Chondrocyte (in vitro differentiated cells): Measurements from ENCODE around the gene POC5. TPM values are rescaled to one million over a fixed set of nuclear protein-coding genes. Genes with fewer than 3 reads are reported as not detected.
"Not testable (repeated sequence)": the region's sequence is repeated elsewhere in the genome, so short reads cannot be mapped to it uniquely, and the experiment has no call there.

Experiments
- DNase-seq: peaks from one replicate; pipeline ENCODE4 v3.0.0; 2021; ENCODE audit warnings: mixed read lengths, low spot score
- H3K27ac Mint-ChIP-seq: one replicate; pipeline ENCODE4 v1.8.0; 2021; ENCODE audit warnings: mild to moderate bottlenecking, moderate library complexity, mixed read lengths; ENCODE audit not compliant: unreplicated experiment
- H3K27me3 Mint-ChIP-seq: 2 replicates; pipeline ENCODE4 v1.8.0; 2021; ENCODE audit warnings: low read depth, mixed read lengths
- H3K36me3 Mint-ChIP-seq: 2 replicates; pipeline ENCODE4 v1.8.0; 2021; ENCODE audit warnings: low read depth, mixed read lengths
- H3K4me1 Mint-ChIP-seq: 2 replicates; pipeline ENCODE4 v1.8.0; 2021; ENCODE audit warnings: low read depth, mild to moderate bottlenecking, mixed read lengths
- H3K4me3 Mint-ChIP-seq: one replicate; pipeline ENCODE4 v1.8.0; 2021; ENCODE audit warnings: mild to moderate bottlenecking, moderate library complexity, mixed read lengths; ENCODE audit not compliant: unreplicated experiment
- H3K9me3 Mint-ChIP-seq: 2 replicates; pipeline ENCODE4 v1.8.0; 2021; ENCODE audit warnings: low read depth, mixed read lengths
- total RNA-seq: library from RNA; stranded (reverse); gene quantifications from 3 replicates; pipeline ENCODE4 v1.2.1, GENCODE V29; 2021
- TF ChIP-seq, protein P1 (sequence below): fragments of 200-600 bp; sonication (generic); IDR thresholded peaks from 2 replicates; pipeline ENCODE4 v1.5.0; 2021; ENCODE audit warnings: antibody characterized with exemption, mild to moderate bottlenecking, moderate library complexity

POC5 gene
- total RNA-seq, 1 donor from 2014 or later, result 8.0 TPM

DNA sequence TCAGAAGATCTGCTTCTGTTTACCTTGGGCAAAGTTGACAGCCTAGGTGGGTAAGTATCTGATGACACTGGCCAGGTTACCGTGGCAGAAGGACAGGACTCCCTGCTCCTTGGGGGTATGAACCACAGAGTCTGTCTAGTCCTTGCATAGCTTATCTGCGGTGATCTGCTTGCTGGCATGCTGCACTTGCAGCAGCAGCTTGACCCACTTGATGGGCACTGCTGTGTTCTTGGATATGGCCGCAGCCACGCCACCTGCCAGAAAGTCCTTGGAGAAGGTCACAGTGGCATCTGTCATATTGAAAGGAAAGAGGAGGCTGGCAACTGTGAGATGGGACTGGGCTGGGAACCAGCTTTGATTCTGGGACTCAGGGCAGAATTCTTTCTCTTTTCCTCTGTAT is 35.9 kb upstream of the POC5 start:
- H3K4me3 Mint-ChIP-seq, result no peak overlapping the region
- H3K4me1 Mint-ChIP-seq, result no peaks in the 10 kb centered on the region
- H3K9me3 Mint-ChIP-seq, result no peaks in the 10 kb centered on the region
- H3K27ac Mint-ChIP-seq, result no peak overlapping the region
- H3K36me3 Mint-ChIP-seq, result no peaks in the 10 kb centered on the region
- peaks cover 44% of the 10 kb centered on the region for H3K27me3 Mint-ChIP-seq
- no peak for DNase-seq
- TF ChIP-seq, protein P1, sequence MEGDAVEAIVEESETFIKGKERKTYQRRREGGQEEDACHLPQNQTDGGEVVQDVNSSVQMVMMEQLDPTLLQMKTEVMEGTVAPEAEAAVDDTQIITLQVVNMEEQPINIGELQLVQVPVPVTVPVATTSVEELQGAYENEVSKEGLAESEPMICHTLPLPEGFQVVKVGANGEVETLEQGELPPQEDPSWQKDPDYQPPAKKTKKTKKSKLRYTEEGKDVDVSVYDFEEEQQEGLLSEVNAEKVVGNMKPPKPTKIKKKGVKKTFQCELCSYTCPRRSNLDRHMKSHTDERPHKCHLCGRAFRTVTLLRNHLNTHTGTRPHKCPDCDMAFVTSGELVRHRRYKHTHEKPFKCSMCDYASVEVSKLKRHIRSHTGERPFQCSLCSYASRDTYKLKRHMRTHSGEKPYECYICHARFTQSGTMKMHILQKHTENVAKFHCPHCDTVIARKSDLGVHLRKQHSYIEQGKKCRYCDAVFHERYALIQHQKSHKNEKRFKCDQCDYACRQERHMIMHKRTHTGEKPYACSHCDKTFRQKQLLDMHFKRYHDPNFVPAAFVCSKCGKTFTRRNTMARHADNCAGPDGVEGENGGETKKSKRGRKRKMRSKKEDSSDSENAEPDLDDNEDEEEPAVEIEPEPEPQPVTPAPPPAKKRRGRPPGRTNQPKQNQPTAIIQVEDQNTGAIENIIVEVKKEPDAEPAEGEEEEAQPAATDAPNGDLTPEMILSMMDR, result no peak

DNA sequence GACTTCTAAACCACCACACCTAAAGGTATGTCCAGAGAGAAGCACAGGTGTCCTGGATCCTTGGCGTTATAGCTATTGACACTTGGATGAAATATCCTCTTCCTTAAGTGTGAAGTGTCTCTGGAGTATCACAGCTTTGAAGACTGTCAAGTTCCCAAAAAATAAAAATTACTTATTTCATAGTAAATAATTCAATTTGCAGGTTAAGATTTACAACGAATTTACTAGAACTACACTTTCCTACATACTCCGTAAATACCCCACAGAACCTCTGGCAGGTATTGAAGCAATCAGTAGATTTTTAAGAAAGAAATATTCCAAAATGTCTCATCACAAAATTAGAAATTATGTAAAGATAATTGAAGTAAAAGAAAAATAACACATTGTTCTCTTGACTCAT is 27.1 kb upstream of the POC5 start:
- DNase-seq, result no peak
- TF ChIP-seq, protein P1, result no peak
- Mint-ChIP-seq H3K9me3 (peaks cover 4% of the 10 kb centered on the region), H3K27ac (no peak overlapping the region), H3K36me3 (no peaks in the 10 kb centered on the region), H3K4me3 (no peak overlapping the region), H3K4me1 (no peaks in the 10 kb centered on the region), H3K27me3 (peaks cover 23% of the 10 kb centered on the region)

DNA sequence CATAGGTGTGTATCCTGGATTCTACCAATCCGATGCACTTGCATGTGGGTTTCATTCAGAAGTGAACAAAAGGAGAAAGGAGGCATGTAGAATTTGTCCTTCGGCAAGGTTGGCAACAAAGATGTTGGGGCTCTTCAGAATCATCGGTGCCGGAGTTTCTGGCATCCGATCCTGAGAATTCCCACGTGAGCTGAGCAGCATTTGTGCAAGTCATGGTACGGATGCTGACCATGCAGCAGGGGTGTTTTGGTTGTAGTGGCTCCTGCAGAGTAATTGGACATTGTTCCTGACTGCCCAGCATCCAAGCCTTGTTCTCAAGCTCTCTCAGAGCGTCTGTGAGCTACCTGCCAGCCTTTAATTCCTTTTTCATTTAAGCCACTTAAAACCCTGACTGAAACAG is 19.0 kb upstream of the POC5 start:
- H3K27ac Mint-ChIP-seq, result no peak overlapping the region
- H3K4me1 Mint-ChIP-seq, result no peaks in the 10 kb centered on the region
- peaks cover 4% of the 10 kb centered on the region for H3K9me3 Mint-ChIP-seq
- H3K4me3 Mint-ChIP-seq, result no peak overlapping the region
- H3K36me3 Mint-ChIP-seq, result no peaks in the 10 kb centered on the region
- no peak for DNase-seq
- H3K27me3 Mint-ChIP-seq, result peaks cover 27% of the 10 kb centered on the region
- TF ChIP-seq, protein P1, result no peak

DNA sequence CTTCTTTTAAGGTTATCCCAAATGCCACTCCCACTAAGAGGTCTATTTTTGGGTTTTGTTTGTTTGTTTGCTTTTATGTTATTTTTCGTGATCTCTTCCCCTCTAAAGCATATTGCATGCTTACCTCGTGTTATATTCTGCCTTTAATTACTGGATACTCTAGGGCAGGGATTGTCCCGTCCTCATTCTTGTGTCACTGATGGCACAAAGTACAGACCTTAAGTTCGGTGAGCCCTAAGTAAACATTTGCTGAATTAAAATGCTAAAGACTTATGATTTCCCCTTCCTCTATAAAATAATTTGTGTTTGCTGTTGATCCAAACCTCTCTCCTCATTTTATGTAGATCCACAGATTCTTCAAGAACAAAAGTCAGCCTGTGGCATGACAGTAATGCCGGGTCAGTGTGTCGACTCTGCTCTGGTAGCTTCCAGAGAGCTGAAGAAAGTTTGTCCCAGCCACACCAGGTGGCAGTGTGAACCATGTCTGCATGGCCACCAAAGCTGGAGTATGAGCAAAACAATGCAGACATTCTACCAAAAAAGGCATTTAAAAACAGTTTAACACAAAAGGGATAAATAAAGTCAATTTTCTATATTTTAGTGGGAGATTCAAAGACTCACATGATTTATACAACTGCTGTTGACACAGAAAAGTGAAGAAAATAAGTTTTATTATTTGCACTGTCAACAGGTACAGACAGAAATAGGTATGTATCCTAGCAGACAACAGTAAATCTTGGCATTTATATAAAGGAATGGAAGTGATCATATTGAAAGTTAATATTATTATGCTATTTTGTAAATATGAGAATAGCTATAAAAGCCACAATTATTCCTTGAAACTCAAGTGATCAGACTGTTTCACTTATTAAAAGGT is 17.9 kb upstream of the POC5 start:
- Mint-ChIP-seq H3K4me1 (no peaks in the 10 kb centered on the region), H3K27ac (no peak overlapping the region), H3K4me3 (no peak overlapping the region), H3K9me3 (no peaks in the 10 kb centered on the region), H3K36me3 (no peaks in the 10 kb centered on the region), H3K27me3 (peaks cover 19% of the 10 kb centered on the region)
- DNase-seq, result no peak
- TF ChIP-seq, protein P1, result peak; percentile 80

DNA sequence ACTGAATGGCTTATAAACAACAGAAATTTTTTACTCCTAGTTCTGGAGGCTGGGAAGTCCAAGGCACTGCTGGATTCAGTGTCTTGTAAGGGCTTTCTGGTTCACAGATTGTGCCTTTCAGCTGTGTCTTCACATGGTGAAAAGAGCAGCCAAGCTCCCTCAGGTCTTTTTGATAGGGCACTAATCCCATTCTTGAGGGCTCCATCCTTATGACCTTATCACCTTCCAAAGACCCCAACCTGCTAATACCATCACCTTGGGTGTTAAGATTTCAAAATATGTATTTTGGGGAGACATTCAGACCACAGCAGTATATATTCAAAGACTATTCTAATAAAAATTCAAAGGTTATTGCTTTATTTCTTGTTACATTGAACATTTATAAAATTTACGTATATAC is 16.5 kb upstream of the POC5 start:
- H3K27ac Mint-ChIP-seq, result no peak overlapping the region
- H3K4me1 Mint-ChIP-seq, result no peaks in the 10 kb centered on the region
- TF ChIP-seq, protein P1, result no peak
- H3K4me3 Mint-ChIP-seq, result no peak overlapping the region
- H3K36me3 Mint-ChIP-seq, result no peaks in the 10 kb centered on the region
- H3K9me3 Mint-ChIP-seq, result no peaks in the 10 kb centered on the region
- H3K27me3 Mint-ChIP-seq, result peaks cover 19% of the 10 kb centered on the region
- DNase-seq, result no peak

DNA sequence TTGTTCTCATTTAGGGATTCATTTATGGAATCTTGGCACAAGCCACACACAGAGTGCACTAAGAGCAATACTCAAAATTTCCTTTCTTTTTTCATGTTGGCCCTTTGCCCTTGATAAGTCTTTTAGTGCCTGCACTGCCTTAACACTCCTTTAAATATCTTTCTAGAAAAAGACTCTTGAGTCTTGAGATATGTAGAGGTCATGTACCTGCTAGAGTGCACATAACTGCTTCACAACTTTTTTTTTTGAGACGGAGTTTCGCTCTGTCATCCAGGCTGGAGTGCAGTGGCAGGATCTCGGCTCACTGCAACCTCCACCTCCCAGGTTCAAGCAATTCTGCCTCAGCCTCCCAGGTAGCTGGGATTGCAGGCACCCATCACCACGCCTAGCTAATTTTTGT is 14.3 kb upstream of the POC5 start:
- H3K27me3 Mint-ChIP-seq, result peaks cover 17% of the 10 kb centered on the region
- DNase-seq, H3K9me3 Mint-ChIP-seq, H3K27ac Mint-ChIP-seq, H3K36me3 Mint-ChIP-seq, H3K4me1 Mint-ChIP-seq, H3K4me3 Mint-ChIP-seq: not testable (repeated sequence)
